CD4-positive, alpha-beta memory T cell (primary cell): ENCODE measurements around the gene ITPR3. TPM values are rescaled to one million over a fixed set of nuclear protein-coding genes. Genes with fewer than 3 reads are reported as not detected.

ENCODE experiments used
- CTCF ChIA-PET: fragments of 350-600 bp; sonication (Branson Sonifier 250); formaldehyde crosslinking; loops from one replicate; lab custom pipeline; 2021; ENCODE audit warnings: inconsistent platforms; ENCODE audit not compliant: partially characterized antibody; lab: Charles Lee
- POLR2A ChIA-PET: fragments of 350-600 bp; sonication (Branson Sonifier 250); formaldehyde crosslinking; loops from one replicate; lab custom pipeline; 2021; ENCODE audit not compliant: partially characterized antibody; lab: Charles Lee
- DNase-seq, 5 donors: peaks; one replicate each; pipeline versions ENCODE4 v3.0.0 to v3.0.0-alpha.2; 2020 to 2022; ENCODE audit warnings: mixed read lengths in 1 of 5
- H3K27ac ChIP-seq: one replicate; pipeline ENCODE4 v1.7.0; 2013; ENCODE audit warnings: low read depth, low read length
- H3K27me3 ChIP-seq: 2 replicates; pipeline ENCODE4 v1.7.0; 2013; ENCODE audit warnings: mild to moderate bottlenecking, low read length, moderate library complexity; ENCODE audit not compliant: insufficient read depth
- H3K36me3 ChIP-seq: 2 replicates; pipeline ENCODE4 v1.7.0; 2013; ENCODE audit warnings: mild to moderate bottlenecking, low read length, moderate library complexity; ENCODE audit not compliant: insufficient read depth
- H3K4me1 ChIP-seq: 2 replicates; pipeline ENCODE4 v1.7.0; 2013; ENCODE audit warnings: mild to moderate bottlenecking, low read length, moderate library complexity; ENCODE audit not compliant: insufficient read depth
- H3K4me3 ChIP-seq, 2 donors: one replicate each; pipeline ENCODE4 v1.7.0; 2013; ENCODE audit warnings: low read length in 2 of 2, mild to moderate bottlenecking in 1 of 2
- H3K9me3 ChIP-seq, 2 donors: one replicate each; pipeline ENCODE4 v1.7.0; 2013; ENCODE audit warnings: low read length in 2 of 2, control low read depth in 1 of 2; ENCODE audit not compliant: control insufficient read depth in 1 of 2
- H3K27ac Mint-ChIP-seq, 7 donors: one replicate each; pipeline ENCODE4 v1.8.0; 2020 to 2021; ENCODE audit warnings: mixed read lengths in 7 of 7, mild to moderate bottlenecking in 6 of 7, inconsistent platforms in 3 of 7, moderate library complexity in 3 of 7
- H3K27me3 Mint-ChIP-seq, 2 donors: one replicate each; pipeline ENCODE4 v1.8.0; 2020 to 2021; ENCODE audit warnings: mixed read lengths in 2 of 2
- H3K36me3 Mint-ChIP-seq, 2 donors: one replicate each; pipeline ENCODE4 v1.8.0; 2020 to 2021; ENCODE audit warnings: mixed read lengths in 2 of 2, inconsistent platforms in 1 of 2, mild to moderate bottlenecking in 1 of 2
- H3K4me1 Mint-ChIP-seq, 4 donors: one replicate each; pipeline ENCODE4 v1.8.0; 2020 to 2021; ENCODE audit warnings: mixed read lengths in 4 of 4, mild to moderate bottlenecking in 1 of 4
- H3K4me3 Mint-ChIP-seq, 8 donors: one replicate each; pipeline ENCODE4 v1.8.0; 2020 to 2021; ENCODE audit warnings: mixed read lengths in 8 of 8, mild to moderate bottlenecking in 7 of 8, moderate library complexity in 6 of 8, inconsistent platforms in 3 of 8
- H3K9me3 Mint-ChIP-seq, 8 donors: one replicate each; pipeline ENCODE4 v1.8.0; 2020 to 2021; ENCODE audit warnings: mixed read lengths in 8 of 8, mild to moderate bottlenecking in 5 of 8, inconsistent platforms in 3 of 8, moderate library complexity in 1 of 8
- intact Hi-C: fragments of 100-400 bp; cut with micrococcal nuclease; formaldehyde crosslinking; loops from one replicate; pipeline ENCODE4 v1.15.1; 2023
- polyA plus RNA-seq, 2 donors: library from polyadenylated mRNA; unstranded; fragments of 300-500 nt; fragmentation: Illumina TruSeq; gene quantifications; one replicate each; pipeline ENCODE4 v1.2.3, GENCODE V29; 2021
- total RNA-seq, 2 experiments: library from RNA; stranded (reverse); gene quantifications; one replicate each; pipeline ENCODE4 v1.2.3, GENCODE V29; 2021

The ITPR3 gene
- total and polyA plus RNA-seq, 4 experiments from 2014 or later, result 0.55 to 72.4 (median 39.7) TPM

- CTCF ChIA-PET, result interaction anchor here (1.4 kb wide), 1 partner anchor 31 kb away, joined by 5 read pairs; no protein-coding TSS in a partner anchor
- peaks cover 22 to 66% of the 10 kb centered on the region in 2 donors for H3K36me3 Mint-ChIP-seq
Measured at GRCh38 chr6:33662318-33662717, 41.2 kb downstream of the ITPR3 start.

GRCh38 chr6:33663028-33663427 lies 41.9 kb downstream of the ITPR3 start:
- H3K9me3 ChIP-seq, result no peaks in the 10 kb centered on the region
- Mint-ChIP-seq H3K27ac (peak overlapping the region in 2 of 7 donors; percentile 18 to 61), H3K4me3 (no peak overlapping the region), H3K4me1 (peaks cover 0 to 2% (median 1%) of the 10 kb centered on the region in 4 donors), H3K36me3 (peaks cover 21 to 65% of the 10 kb centered on the region in 2 donors), H3K9me3 (no peaks in the 10 kb centered on the region), H3K27me3 (no peaks in the 10 kb centered on the region)
- intact Hi-C loops, result no loop called here
- H3K36me3 ChIP-seq, result peaks cover 39% of the 10 kb centered on the region
- no peak overlapping the region for H3K27ac ChIP-seq
- no peak for DNase-seq
- no peaks in the 10 kb centered on the region for H3K4me1 ChIP-seq
- H3K27me3 ChIP-seq, result no peaks in the 10 kb centered on the region
- POLR2A ChIA-PET, result no interaction called here
- CTCF ChIA-PET, result no interaction called here
- no peak overlapping the region for H3K4me3 ChIP-seq

More at GRCh38 chr6:33662318-33662717, 41.2 kb downstream of the ITPR3 start:
- DNase-seq, result no peak
- no peak overlapping the region for H3K4me3 ChIP-seq
- Mint-ChIP-seq H3K4me1 (peaks cover 0 to 1% (median 0%) of the 10 kb centered on the region in 4 donors), H3K4me3 (no peak overlapping the region), H3K27me3 (no peaks in the 10 kb centered on the region), H3K9me3 (no peaks in the 10 kb centered on the region), H3K27ac (peak overlapping the region in 2 of 7 donors; percentile 42 to 51)
- peaks cover 36% of the 10 kb centered on the region for H3K36me3 ChIP-seq
- intact Hi-C loops, result no loop called here
- POLR2A ChIA-PET, result no interaction called here
- H3K9me3 ChIP-seq, result no peaks in the 10 kb centered on the region
- no peaks in the 10 kb centered on the region for H3K27me3 ChIP-seq
- H3K4me1 ChIP-seq, result no peaks in the 10 kb centered on the region
- no peak overlapping the region for H3K27ac ChIP-seq

GRCh38 chr6:33663727-33664449 lies 42.8 kb downstream of the ITPR3 start:
- H3K9me3 Mint-ChIP-seq, result no peaks in the 10 kb centered on the region
- no peak overlapping the region for H3K27ac ChIP-seq
- no peaks in the 10 kb centered on the region for H3K27me3 Mint-ChIP-seq
- H3K4me3 Mint-ChIP-seq, result no peak overlapping the region
- DNase-seq, result peak in 1 of 5 donors; percentile 5
- CTCF ChIA-PET, result no interaction called here
- H3K4me3 ChIP-seq, result no peak overlapping the region
- H3K27ac Mint-ChIP-seq, result peak overlapping the region in 3 of 7 donors; percentile 31 to 48 (median 43)
- H3K4me1 Mint-ChIP-seq, result peaks cover 6 to 10% (median 9%) of the 10 kb centered on the region in 4 donors
- peaks cover 25 to 65% of the 10 kb centered on the region in 2 donors for H3K36me3 Mint-ChIP-seq
- no peaks in the 10 kb centered on the region for H3K27me3 ChIP-seq
- no peaks in the 10 kb centered on the region for H3K9me3 ChIP-seq
- intact Hi-C loops, result no loop called here
- H3K4me1 ChIP-seq, result peaks cover 7% of the 10 kb centered on the region
- POLR2A ChIA-PET, result no interaction called here
- H3K36me3 ChIP-seq, result peaks cover 39% of the 10 kb centered on the region

GRCh38 chr6:33664506-33665057 lies 43.5 kb downstream of the ITPR3 start:
- Histone ChIP-seq H3K4me3 (no peak overlapping the region), H3K36me3 (peaks cover 40% of the 10 kb centered on the region), H3K27ac (no peak overlapping the region), H3K4me1 (peaks cover 14% of the 10 kb centered on the region), H3K9me3 (no peaks in the 10 kb centered on the region), H3K27me3 (no peaks in the 10 kb centered on the region)
- Mint-ChIP-seq H3K4me1 (peaks cover 12 to 17% (median 15%) of the 10 kb centered on the region in 4 donors), H3K36me3 (peaks cover 29 to 69% of the 10 kb centered on the region in 2 donors), H3K27ac (peak overlapping the region in 1 of 7 donors; percentile 43), H3K9me3 (no peaks in the 10 kb centered on the region), H3K4me3 (no peak overlapping the region), H3K27me3 (no peaks in the 10 kb centered on the region)
- ChIA-PET CTCF (no interaction called here), POLR2A (no interaction called here)
- intact Hi-C loops, result no loop called here
- DNase-seq, result peak in 1 of 5 donors; percentile 13

GRCh38 chr6:33665957-33666356 lies 44.8 kb downstream of the ITPR3 start:
- Mint-ChIP-seq H3K36me3 (peaks cover 29 to 63% of the 10 kb centered on the region in 2 donors), H3K4me1 (peaks cover 14 to 19% (median 17%) of the 10 kb centered on the region in 4 donors), H3K27ac (peak overlapping the region in 1 of 7 donors; percentile 7), H3K4me3 (no peak overlapping the region), H3K9me3 (no peaks in the 10 kb centered on the region), H3K27me3 (no peaks in the 10 kb centered on the region)
- intact Hi-C loops, result no loop called here
- Histone ChIP-seq H3K36me3 (peaks cover 46% of the 10 kb centered on the region), H3K4me1 (peaks cover 14% of the 10 kb centered on the region), H3K4me3 (no peak overlapping the region), H3K27me3 (no peaks in the 10 kb centered on the region), H3K9me3 (no peaks in the 10 kb centered on the region), H3K27ac (no peak overlapping the region)
- ChIA-PET POLR2A (interaction anchor here (2.0 kb wide), 1 partner anchor 29 kb away, joined by 7 read pairs; no protein-coding TSS in a partner anchor), CTCF (interaction anchor here (0.6 to 1.4 kb wide), 2 partner anchors 81 to 1140 kb away, joined by 3 read pairs; no protein-coding TSS in a partner anchor)
- peak in 1 of 5 donors; percentile 1 for DNase-seq

- intact Hi-C loops, result no loop called here
- H3K36me3 Mint-ChIP-seq, result peaks cover 33 to 62% of the 10 kb centered on the region in 2 donors
- no peak overlapping the region for H3K4me3 Mint-ChIP-seq
- H3K27me3 Mint-ChIP-seq, result no peaks in the 10 kb centered on the region
- H3K27ac Mint-ChIP-seq, result peak overlapping the region in 1 of 7 donors; percentile 29
- no peaks in the 10 kb centered on the region for H3K9me3 ChIP-seq
- ChIA-PET POLR2A (interaction anchor here (2.0 kb wide), 1 partner anchor 28 kb away, joined by 7 read pairs; no protein-coding TSS in a partner anchor), CTCF (interaction anchor here (0.7 to 1.4 kb wide), 2 partner anchors 81 to 82 kb away, joined by 3 read pairs; no protein-coding TSS in a partner anchor)
- H3K9me3 Mint-ChIP-seq, result no peaks in the 10 kb centered on the region
- peak in 1 of 5 donors; percentile 10 for DNase-seq
- no peak overlapping the region for H3K27ac ChIP-seq
- peaks cover 56% of the 10 kb centered on the region for H3K36me3 ChIP-seq
- H3K27me3 ChIP-seq, result no peaks in the 10 kb centered on the region
- no peak overlapping the region for H3K4me3 ChIP-seq
- peaks cover 14 to 19% (median 17%) of the 10 kb centered on the region in 4 donors for H3K4me1 Mint-ChIP-seq
- peaks cover 14% of the 10 kb centered on the region for H3K4me1 ChIP-seq
Measured at GRCh38 chr6:33667072-33667471, 46.0 kb downstream of the ITPR3 start.

GRCh38 chr6:33667776-33668175 lies 46.7 kb downstream of the ITPR3 start:
- H3K27me3 Mint-ChIP-seq, result no peaks in the 10 kb centered on the region
- ChIA-PET POLR2A (interaction anchor here (2.0 kb wide), 1 partner anchor 27 kb away, joined by 7 read pairs; no protein-coding TSS in a partner anchor), CTCF (interaction anchor here (0.7 to 2.6 kb wide), 5 partner anchors 29 to 102 kb away, joined by 3 to 19 read pairs (median 5); partner anchors contain the start of gene UQCC2)
- H3K36me3 Mint-ChIP-seq, result peaks cover 33 to 64% of the 10 kb centered on the region in 2 donors
- H3K27ac Mint-ChIP-seq, result peak overlapping the region in 6 of 7 donors; percentile 75 to 96 (median 80)
- Histone ChIP-seq H3K4me3 (no peak overlapping the region), H3K9me3 (no peaks in the 10 kb centered on the region), H3K27ac (peak overlapping the region; percentile 51), H3K36me3 (peaks cover 61% of the 10 kb centered on the region), H3K4me1 (peaks cover 14% of the 10 kb centered on the region), H3K27me3 (no peaks in the 10 kb centered on the region)
- no peaks in the 10 kb centered on the region for H3K9me3 Mint-ChIP-seq
- no peak for DNase-seq
- H3K4me3 Mint-ChIP-seq, result no peak overlapping the region
- intact Hi-C loops, result loop anchor here (2.0 kb wide), 1 partner anchor 27 kb away; no protein-coding TSS in a partner anchor
- H3K4me1 Mint-ChIP-seq, result peaks cover 14 to 19% (median 17%) of the 10 kb centered on the region in 4 donors
